ENCODE data around the gene ABCC8.
"Not testable (repeated sequence)": the region's sequence is repeated elsewhere in the genome, so short reads cannot be mapped to it uniquely, and the experiment has no call there.

Gene ABCC8

GRCh38 chr11:17431139-17431538 is 45.5 kb downstream of the ABCC8 start:
- no peak for DNase-seq

GRCh38 chr11:17430616-17431015 is 46.0 kb downstream of the ABCC8 start:
- no peak for DNase-seq

GRCh38 chr11:17428925-17429324 is 47.7 kb downstream of the ABCC8 start:
- no peak for DNase-seq

- no peak for DNase-seq
Measured at GRCh38 chr11:17428261-17428660, 48.4 kb downstream of the ABCC8 start.

- DNase-seq: not testable (repeated sequence)
Measured at GRCh38 chr11:17426233-17426632, 50.4 kb downstream of the ABCC8 start.

- no peak for DNase-seq
Measured at GRCh38 chr11:17423533-17424310, 52.9 kb downstream of the ABCC8 start.

- DNase-seq: no peak
Measured at GRCh38 chr11:17421781-17422180, 54.9 kb downstream of the ABCC8 start.

- no peak for DNase-seq
Measured at GRCh38 chr11:17418444-17419081, 58.1 kb downstream of the ABCC8 start.

- no peak for DNase-seq
Measured at GRCh38 chr11:17416492-17416891, 60.2 kb downstream of the ABCC8 start.

GRCh38 chr11:17415523-17416104 is 61.0 kb downstream of the ABCC8 start:
- DNase-seq: no peak

- no peak for DNase-seq
Measured at GRCh38 chr11:17414992-17415391, 61.7 kb downstream of the ABCC8 start.

- no peak for DNase-seq
Measured at GRCh38 chr11:17414317-17414737, 62.3 kb downstream of the ABCC8 start.

- DNase-seq: no peak
Measured at GRCh38 chr11:17413414-17414316, 63.0 kb downstream of the ABCC8 start.

GRCh38 chr11:17412488-17413180 is 64.0 kb downstream of the ABCC8 start:
- DNase-seq: no peak

GRCh38 chr11:17411418-17411817 is 65.2 kb downstream of the ABCC8 start:
- DNase-seq: no peak

- no peak for DNase-seq
Measured at GRCh38 chr11:17410606-17411379, 65.9 kb downstream of the ABCC8 start.

- no peak for DNase-seq
Measured at GRCh38 chr11:17408641-17409040, 68.0 kb downstream of the ABCC8 start.

- no peak for DNase-seq
Measured at GRCh38 chr11:17408026-17408425, 68.6 kb downstream of the ABCC8 start.

GRCh38 chr11:17407575-17407974 is 69.1 kb downstream of the ABCC8 start:
- DNase-seq: no peak

- DNase-seq: no peak
Measured at GRCh38 chr11:17406818-17407149, 69.9 kb downstream of the ABCC8 start.

All from amygdala (tissue), 56 donors.